ENCODE measurements around the gene MYZAP. TPM values are rescaled to one million over a fixed set of nuclear protein-coding genes. Genes with fewer than 3 reads are reported as not detected.

MYZAP gene
- total and polyA plus RNA-seq, 9 of the 15 experiments (the other 6 are each of a cell fraction or from before 2014, with no cell fraction given): 0.03 TPM; not detected in 8

DNA sequence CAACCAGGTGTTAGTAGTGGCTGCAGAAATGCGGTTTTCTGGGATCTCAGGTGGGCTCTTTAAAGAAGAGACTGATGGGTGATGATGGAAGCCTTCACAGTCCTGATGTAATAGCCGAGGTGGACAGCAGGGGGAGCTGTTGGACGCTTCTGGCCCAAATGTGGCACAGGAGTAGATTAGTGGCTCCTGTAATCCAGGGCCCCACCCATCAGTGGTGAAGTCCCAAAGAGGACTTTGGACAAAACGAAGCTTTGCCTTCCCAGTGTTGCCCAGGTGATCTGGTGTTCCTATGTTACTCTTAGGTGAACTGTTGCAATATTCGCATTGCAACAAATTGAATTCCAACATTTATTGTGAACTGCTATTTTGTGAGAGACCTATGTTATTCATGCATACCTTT is 31.8 kb upstream of the MYZAP start (continued):
- TF ChIP-seq, protein P1, sequence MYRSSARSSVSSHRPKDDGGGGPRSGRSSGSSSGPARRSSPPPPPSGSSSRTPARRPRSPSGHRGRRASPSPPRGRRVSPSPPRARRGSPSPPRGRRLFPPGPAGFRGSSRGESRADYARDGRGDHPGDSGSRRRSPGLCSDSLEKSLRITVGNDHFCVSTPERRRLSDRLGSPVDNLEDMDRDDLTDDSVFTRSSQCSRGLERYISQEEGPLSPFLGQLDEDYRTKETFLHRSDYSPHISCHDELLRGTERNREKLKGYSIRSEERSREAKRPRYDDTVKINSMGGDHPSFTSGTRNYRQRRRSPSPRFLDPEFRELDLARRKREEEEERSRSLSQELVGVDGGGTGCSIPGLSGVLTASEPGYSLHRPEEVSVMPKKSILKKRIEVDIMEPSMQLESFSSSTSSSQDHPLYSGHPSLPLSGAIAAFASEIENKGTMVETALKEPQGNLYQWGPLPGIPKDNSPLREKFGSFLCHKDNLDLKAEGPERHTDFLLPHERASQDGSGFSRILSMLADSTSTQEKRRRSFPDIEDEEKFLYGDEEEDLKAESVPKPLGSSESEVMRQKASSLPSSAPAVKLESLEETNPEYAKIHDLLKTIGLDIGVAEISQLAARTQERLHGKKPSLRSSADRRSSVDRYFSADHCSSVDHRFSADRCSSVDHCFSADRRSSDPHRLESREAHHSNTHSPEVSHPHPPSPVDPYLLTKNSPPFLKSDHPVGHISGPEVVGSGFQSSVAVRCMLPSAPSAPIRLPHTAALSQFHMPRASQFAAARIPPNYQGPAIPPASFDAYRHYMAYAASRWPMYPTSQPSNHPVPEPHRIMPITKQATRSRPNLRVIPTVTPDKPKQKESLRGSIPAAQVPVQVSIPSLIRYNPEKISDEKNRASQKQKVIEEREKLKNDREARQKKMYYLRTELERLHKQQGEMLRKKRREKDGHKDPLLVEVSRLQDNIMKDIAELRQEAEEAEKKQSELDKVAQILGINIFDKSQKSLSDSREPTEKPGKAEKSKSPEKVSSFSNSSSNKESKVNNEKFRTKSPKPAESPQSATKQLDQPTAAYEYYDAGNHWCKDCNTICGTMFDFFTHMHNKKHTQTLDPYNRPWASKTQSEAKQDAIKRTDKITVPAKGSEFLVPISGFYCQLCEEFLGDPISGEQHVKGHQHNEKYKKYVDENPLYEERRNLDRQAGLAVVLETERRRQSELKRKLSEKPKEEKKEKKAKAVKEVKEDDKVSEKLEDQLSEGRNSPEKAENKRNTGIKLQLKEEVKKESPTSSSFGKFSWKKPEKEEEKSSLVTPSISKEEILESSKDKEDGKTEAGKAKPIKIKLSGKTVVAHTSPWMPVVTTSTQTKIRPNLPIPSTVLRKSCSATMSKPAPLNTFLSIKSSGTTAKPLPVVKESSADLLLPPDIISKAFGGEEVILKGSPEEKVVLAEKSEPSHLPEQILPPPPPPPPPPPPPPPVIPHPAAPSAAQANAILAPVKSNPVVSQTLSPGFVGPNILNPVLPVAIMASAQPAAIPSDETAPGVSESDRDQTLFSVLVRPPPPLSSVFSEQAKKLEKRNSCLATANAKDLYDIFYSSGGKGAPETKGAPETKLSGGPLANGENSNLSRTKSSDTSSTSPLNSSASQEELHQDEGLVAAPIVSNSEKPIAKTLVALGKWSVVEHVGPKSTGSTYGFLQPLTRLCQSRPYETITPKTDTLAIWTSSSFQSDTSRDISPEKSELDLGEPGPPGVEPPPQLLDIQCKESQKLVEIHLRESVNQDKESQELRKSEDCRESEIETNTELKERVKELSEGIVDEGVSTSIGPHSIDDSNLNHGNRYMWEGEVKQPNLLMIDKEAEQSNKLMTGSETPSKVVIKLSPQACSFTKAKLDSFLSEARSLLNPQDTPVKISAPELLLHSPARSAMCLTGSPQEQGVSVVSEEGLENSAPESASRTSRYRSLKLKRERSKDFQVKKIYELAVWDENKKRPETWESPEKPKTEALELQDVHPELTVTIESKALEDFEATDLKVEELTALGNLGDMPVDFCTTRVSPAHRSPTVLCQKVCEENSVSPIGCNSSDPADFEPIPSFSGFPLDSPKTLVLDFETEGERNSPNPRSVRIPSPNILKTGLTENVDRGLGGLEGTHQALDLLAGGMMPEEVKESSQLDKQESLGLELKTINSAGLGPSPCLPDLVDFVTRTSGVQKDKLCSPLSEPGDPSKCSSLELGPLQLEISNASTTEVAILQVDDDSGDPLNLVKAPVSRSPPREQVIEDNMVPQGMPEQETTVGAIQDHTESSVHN (IDR thresholded peaks at IDR 0.05; ENCODE audit: borderline replicate concordance in 1 of 2, low read depth in 1 of 2): no peak
- no peak for TF ChIP-seq SAFB2 (IDR thresholded peaks at IDR 0.05; ENCODE audit: borderline replicate concordance, low read depth, low read length, severe bottlenecking)
- TF ChIP-seq SIN3B (IDR thresholded peaks at IDR 0.05; ENCODE audit: low read depth): no peak
